Measurements from ENCODE around the gene MRTO4.
"Not testable (repeated sequence)": the region's sequence is repeated elsewhere in the genome, so short reads cannot be mapped to it uniquely, and the experiment has no call there.

Gene MRTO4

DNA sequence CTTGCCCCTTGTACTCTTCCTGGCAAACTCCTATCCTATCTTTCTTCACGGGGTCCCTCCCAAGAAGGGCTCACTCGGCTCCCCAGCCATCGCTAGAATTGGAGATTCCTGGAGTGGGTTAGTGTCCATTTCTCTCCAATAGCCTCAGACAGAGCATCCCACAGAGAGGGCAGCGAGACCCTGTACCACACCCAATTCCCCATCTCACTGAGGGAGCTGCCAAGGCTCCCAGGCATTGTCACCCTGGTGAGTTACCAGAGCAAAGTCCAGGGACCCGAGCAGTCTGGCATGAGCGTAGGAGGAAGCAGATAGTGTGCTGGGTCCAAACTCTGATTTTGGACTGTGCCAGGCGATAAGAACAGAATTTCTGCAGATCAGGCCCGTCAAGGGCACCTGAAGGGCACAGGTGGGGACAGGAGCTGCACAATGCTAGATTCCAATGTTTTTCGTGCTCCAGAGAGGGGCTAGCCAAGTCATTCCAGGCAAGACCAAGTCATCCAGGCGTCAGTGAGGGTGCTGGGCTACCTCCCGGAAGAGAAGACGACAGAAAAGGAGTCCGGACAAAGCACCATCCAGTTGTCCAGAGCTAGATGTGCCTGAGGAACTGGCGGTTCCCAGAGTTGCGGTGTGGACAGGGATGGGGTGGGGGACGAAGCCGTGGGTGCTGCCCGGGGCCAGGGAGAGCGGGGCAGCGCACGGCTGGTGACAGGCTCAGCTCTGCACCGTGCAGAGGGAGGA lies 21.7 kb downstream of the MRTO4 start:
- no peak for DNase-seq

DNA sequence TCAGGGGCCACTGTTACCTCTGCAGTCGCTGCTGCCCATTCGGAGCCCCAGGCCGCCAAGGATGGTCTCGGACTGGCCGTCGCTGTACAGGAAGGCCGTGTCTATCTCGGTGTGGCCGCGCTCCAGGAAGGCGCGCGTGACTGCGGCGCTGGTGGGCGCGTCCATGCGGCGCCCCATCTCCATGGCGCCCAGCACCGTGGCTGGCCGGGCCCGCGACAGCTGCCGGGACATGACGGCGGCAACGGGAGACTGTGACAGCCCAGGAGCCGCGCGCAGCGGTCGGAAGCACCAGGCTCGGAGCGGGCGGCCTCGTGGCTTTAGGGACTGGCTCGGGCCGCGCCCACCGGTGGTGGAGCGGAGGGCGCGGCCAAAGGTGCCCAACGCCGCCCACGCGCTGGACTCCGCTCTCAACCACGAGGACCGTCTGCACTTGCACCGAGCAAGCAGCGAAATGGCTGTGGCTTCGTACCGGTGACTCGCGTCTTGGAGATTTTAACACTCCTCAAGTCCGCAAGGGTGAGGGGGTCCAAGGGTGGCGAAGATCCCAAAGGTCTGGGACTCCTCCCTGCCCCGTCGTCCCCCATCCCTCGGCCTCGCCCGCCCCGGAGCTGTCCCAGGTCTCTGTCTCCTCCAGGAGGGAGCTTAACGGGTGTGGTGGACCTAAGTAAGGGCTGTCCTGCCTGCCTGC lies 22.4 kb downstream of the MRTO4 start:
- peak; percentile 21 for DNase-seq

DNA sequence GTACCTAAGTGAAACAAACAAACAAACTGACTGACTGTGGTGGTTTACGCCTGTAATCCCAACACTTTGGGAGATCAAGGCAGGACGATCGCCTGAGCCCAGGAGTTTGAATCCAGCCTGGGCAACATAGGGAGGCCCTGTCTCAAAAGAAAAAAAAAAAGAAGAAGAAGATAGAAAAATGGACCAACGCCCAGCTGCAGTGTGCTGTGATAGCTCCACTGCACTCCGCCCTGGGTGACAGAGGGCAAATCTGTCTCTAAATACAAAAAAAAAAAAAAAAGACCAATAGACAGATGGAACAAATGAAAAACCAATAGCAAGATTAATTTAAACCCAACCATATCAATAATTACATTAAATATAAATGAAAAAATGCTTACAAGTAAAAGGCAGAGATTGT lies 23.0 kb downstream of the MRTO4 start:
- no peak for DNase-seq

DNA sequence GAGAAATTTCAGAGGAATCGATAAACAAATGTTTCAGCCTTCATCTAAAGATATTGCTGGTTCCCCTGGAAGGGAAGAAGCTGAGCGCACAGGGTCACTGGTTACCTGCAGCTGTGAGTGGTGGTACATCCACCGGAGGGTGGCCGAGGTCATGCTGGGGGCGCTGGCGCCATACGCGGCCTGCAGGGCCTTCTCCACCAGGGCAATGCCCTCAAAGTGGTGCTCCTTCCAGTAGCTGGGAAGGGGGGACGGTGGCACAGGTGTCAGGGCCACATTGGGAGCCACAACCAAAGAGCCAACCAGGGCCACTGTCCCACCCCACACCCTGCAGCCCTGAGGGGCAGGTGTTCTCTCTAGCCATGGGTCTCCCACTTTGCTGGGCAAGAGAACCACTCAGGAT lies 32.3 kb downstream of the MRTO4 start:
- no peak for DNase-seq

DNA sequence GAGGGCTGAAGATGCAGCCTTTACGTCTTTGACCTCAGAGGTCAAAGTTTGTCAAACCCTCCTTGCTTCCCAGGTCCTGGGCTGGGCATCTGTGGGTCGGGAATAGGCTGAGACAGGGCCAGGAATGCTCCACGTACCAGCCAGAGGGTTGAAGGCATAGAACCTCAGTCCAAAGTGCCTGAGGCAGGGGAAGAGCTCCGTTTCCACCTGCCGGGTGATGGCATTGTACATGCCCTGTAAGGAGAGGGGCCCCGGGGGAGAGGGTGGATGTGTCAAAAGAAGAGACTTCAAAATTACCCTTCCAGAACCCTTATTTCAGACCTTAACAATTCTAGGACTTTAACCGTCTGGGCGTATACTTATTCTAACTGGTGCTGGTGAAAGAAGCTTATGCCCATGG lies 33.3 kb downstream of the MRTO4 start:
- no peak for DNase-seq

DNA sequence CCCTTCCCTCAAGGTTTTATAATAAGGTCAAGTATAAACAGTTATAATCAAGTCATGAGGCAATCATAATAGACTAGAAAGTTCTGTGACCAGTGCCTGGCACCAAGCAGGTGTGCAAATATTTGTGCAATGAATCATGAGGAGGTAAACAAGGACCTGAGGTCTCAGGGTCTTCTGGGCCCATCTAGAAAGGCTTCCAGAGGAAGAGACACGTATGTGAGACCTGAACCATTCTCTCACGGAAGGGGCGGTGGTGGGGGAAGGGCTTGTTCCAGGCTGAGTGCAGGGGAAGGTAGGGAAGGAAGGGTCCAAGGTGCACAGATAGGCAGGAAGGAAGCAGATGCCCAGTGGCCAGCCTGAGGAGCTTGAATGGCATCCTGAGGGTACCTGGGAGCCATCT lies 33.8 kb downstream of the MRTO4 start:
- DNase-seq, result not testable (repeated sequence)

DNA sequence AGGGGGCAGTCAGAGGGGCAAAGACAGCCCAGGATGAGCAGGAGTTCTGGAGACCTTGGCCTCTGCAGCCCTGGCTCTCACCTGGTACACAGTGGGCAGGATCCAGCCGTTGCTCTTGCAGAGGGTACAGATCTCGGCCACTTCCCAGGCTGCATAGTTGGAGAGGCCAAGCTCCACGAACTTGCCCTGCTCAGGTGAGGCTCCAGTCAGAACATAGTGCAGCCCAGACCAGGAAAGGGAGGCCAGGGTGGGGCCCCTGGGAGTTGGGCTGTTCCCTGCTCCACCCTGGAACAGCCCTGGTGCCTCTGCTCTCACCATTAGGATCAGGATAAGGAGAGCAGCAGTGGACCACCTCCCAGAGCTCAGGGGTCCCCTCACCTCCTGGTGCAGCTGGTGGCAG lies 34.2 kb downstream of the MRTO4 start:
- DNase-seq, result not testable (repeated sequence)

DNA sequence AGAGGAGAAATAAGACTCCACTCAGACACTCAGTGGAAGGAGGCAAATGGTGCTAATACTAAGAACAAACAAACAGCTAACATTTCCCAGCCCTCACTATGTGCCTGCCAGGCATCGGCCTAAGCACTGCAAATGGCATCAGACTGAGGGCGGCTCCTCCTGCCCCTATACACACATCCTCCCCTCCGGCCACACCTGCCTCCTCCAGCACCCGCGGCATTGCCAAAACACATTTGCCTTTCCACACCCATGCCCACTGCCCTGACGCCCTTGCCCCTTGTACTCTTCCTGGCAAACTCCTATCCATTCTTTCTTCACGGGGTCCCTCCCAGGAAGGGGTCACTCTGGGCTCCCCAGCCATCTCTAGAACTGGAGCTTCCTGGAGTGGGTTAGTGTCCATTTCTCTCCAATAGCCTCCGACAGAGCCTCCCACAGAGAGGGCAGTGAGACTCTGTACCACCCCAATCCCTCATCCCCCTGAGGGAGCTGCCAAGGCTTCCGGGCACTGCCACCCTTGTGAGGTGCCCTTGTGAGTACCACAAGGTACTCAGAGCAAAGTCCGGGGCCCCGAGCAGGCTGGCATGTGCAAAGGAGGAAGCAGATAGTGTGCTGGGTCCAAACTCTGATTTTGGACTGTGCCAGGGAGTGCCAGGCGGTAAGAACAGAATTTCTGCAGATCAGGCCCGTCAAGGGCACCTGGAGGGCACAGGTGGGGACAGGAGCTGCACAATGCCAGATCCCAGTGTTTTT lies 36.0 kb downstream of the MRTO4 start:
- no peak for DNase-seq

DNA sequence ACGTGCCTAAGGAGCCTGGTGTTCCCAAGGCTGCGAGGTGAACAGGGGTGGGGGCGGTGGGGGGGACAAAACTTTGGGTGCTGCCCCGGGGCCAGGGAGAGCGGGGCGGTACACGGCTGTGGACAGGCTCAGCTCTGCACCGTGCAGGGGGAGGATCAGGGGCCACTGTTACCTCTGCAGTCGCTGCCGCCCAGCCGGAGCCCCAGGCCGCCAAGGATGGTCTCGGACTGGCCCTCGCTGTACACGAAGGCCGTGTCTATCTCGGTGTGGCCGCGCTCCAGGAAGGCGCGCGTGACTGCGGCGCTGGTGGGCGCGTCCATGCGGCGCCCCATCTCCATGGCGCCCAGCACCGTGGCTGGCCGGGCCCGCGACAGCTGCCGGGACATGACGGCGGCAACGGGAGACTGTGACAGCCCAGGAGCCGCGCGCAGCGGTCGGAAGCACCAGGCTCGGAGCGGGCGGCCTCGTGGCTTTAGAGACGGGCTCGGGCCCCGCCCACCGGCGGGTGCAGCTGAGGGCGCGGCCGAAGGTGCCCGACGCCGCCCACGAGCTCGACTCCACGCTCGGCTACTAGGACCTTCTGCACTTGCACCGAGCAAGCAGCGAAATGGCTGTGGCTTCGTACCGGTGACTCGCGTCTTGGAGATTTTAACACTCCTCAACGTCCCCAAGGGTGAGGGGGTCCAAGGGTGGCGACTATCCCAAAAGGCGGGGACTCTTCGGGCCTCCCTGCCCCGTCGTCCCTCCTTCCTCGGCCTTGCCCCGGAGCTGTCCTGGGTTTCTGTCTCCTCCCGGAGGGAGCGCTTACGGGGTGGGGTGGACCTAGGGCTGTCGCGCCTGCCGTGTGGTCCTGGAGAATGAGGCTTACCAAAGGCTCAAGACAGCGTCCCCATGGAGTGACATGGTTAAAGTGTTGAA lies 37.0 kb downstream of the MRTO4 start, which contains the start of gene AKR7A3:
Gene AKR7A3 (minus strand): TSS at position 447 of the 918 bp plus-strand sequence. CDS start 61 bp downstream, at position 386.
- peak; percentile 78 for DNase-seq

DNA sequence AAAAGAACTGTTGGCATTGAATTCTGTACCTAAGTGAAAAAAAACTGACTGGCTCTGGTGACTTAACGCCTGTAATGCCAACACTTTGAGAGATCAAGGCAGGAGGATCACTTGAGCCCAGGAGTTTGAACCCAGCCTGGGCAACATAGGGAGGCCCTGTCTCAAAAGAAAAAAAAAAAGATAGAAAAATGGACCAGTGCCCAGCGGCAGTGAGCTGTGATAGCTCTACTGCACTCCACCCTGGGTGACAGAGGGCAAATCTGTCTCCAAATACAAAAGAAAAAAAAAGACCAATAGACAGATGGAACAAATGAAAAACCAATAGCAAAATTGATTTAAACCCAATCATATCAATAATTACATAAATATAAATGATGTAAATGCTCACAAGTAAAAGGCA lies 37.6 kb downstream of the MRTO4 start:
- DNase-seq, result no peak

DNA sequence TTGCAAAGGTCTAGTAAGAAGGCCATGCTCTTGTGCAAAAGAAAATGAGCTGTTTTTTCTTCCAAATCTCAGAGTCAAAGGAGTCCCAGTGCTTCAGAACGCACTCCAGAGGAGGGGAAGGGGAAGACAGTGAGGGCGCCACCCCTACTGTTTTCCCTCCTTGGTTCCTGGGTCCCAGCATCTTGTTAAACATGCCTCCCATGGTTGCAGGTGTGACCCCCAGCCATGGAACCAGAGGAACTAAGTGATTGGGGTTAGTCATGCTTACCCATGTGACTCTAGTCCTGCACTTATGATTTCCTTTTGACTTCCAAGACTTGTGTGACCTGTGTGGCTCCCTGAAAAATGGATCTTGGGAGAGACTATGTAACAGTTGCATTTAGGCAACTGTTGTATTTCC lies 43.0 kb downstream of the MRTO4 start:
- DNase-seq, result no peak

DNA sequence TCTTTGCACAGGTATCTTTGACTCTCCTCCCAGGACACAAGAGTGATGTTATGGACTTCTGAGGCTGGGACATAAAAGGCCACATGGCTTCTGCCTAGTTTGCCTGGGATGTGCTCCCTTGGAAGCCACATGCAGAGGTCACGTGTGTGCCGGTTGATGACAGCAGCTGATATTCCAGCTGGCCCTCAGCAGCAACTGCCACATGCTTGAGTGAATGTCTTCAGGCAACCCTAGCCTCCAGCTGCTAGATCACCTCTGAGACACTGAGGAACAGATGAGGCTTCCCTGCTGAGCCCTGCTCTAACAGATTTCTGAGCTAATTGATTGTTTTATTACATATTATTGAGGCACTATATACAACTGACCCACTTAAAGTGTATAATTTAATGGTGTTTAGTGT lies 48.6 kb downstream of the MRTO4 start:
- no peak for DNase-seq

DNA sequence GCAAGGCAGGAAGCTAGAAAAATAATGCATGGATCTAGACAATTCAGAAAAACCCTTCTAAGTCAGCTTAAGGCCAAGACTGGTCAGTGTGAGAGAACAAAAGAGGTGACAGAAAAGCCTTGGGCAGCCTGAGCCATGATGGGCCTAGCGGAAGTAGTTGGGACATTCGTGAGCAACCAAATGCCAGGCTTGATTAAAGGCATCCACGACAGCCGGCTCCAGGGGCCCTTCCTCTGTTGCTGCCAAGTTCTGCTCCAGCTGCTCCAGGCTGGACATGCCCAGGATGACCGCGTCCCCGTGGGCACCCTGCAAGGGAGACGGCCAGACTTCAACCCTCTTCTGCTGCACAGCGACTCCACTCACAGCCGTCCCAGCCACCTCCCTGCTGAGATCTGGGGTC lies 52.5 kb downstream of the MRTO4 start:
- DNase-seq, result not testable (repeated sequence)

DNA sequence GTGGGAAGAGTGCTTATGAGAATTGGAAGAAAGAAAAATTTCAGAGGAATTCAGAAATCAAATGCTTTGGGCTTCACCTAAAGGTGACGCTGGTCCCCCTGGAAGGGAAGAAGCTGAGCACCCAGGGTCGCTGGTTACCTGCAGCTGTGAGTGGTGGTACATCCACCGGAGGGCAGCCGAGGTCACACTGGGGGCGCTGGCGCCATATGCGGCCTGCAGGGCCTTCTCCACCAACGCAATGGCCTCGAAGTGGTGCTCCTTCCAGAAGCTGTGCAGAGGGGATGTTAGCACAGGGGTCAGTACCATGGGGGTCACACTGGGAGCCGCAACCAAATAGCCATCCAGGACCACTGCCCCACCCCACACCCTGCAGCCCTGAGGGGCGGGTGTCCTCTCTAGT lies 54.3 kb downstream of the MRTO4 start:
- no peak for DNase-seq

DNA sequence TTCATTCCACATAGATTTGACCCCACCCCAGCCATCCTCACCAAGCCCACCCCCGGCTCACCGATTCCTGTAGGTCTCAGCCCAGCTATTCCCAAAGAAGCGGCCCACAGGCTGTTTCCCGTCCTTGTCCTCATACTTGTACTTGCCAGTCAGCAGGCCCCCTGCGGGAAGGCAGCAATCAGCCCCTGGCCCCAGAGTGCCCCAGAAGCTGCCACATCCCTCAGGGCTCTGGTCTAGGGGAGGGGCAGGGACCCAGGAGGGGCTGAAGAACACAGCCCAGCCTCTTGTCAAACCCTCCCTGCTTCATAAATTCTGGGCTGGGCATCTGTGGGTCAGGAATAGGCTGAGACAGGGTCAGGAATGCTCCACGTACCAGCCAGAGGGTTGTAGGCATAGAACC lies 55.3 kb downstream of the MRTO4 start:
- no peak for DNase-seq

DNA sequence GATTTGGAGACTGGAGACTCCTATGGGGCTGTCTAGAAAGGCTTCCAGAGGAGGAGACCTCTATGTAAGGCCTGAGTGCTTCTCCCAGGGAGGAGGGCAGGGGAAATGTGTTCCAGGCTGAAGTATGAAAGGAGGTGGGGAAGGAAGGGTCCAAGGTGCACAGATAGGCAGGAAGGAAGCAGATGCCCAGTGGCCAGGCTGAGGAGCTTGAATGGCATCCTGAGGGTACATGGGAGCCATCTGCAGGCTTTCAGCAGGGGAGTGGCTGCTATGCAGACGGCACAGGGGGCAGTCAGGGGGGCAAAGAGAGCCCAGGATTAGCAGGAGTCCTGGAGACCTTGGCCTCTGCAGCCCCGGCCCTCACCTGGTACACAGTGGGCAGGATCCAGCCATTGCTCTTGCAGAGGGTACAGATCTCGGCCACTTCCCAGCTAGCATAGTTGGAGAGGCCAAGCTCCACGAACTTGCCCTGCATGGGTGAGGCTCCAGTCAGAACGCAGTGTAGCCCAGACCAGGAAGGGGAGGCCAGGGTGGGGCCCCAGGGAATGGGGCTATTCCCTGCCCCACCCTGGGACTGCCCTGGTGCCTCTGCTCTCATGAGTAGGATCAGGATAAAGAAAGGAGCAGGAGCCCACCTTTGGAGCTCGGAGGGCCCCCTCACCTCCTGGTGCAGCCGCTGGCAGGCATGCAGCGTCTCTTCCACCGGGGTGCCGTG lies 56.3 kb downstream of the MRTO4 start:
- no peak for DNase-seq

DNA sequence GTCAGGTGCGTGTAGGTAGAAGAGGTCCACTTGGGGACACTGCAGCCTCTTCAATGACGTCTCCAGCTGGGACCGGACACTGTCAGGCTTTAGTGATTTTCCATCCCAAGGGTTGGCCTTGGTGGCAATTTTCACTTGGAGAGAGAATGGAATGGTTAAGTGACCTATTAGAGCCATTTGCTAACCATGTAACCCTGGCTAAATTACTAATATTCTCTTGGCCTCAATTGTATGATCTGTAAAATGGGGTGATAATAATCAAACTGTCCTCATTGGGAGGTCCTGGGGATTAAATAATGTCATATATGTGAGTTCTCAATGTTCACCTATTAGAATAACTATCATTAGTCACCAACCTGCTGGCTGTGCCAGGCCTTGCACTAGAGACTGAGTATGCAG lies 56.9 kb downstream of the MRTO4 start:
- DNase-seq, result no peak

DNA sequence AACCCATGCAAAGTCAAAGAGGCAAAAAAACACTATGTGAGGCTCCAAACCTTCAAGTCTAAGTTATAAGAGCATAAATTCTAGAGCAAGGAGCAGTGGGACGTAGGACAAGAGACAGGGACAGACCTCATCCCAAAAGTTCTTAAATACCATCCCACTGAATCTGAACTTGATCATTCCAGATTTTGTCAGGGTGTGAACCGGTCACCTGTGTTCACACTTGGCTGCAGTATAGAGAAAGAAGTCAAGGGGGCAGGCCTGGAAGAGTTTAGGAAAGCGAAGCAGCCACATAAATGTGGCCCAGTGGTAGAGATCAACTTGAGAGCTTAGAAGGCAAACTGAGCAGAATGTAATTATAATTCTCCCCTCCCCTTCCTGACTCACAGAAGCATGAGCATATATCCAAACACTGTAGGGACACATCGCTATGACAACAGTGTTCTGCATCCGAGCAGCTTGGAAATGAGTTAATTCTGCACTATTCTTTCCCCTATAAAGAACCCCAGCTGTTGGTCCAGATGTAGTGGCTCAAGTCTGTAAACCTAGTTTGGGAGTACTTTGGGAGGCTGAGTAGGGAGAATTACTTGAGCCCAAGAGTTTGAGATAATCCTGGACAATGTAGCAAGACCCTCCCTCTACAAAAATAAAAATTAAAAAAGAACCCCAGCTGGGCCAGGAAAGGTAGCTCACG lies 57.7 kb downstream of the MRTO4 start:
- no peak for DNase-seq
